ENCODE measurements around the gene OSBP. TPM values are rescaled to one million over a fixed set of nuclear protein-coding genes. Genes with fewer than 3 reads are reported as not detected.

OSBP gene
- polyA plus RNA-seq = 10 to 100 TPM in 1 of 2 donors, 1 to 10 TPM in 1; 7.5 to 13.6 TPM

GRCh38 chr11:59615637-59616395 is at the start of gene OSBP:
TSS of gene OSBP (minus strand) at chr11:59615774. CDS start at chr11:59615664, 110 bp downstream.
- Histone ChIP-seq H3K4me1 (ENCODE audit: control insufficient read depth in 2 of 2, insufficient read depth in 2 of 2, low read length in 1 of 2) (peaks cover 0 to 7% of the 10 kb centered on the region in 2 donors), H3K27me3 (ENCODE audit: control insufficient read depth in 1 of 2, insufficient read depth in 2 of 2, low read length in 2 of 2) (no peaks in the 10 kb centered on the region), H3K4me3 (ENCODE audit: low read depth in 1 of 2, low read length in 2 of 2) (peak within 1 kb of the TSS; percentile 82 to 99), H3K9me3 (ENCODE audit: control insufficient read depth in 2 of 2, insufficient read depth in 1 of 2, low read depth in 1 of 2, low read length in 1 of 2) (no peaks in the 10 kb centered on the region), H3K27ac (ENCODE audit: low read depth in 2 of 2, low read length in 1 of 2) (peak within 1 kb of the TSS; percentile 96 to 100), H3K36me3 (ENCODE audit: control insufficient read depth in 2 of 2, insufficient read depth in 2 of 2, low read length in 1 of 2) (no peaks in the 10 kb centered on the region)
- whole genome bisulfite sequencing, 2 donors = 0% methylated on average over 52 to 55 of the region's 55 CpGs

- WGBS, 2 donors = 90 to 92% methylated on average over 1 of the region's 1 CpG
- H3K4me1 ChIP-seq (ENCODE audit: control insufficient read depth in 2 of 2, insufficient read depth in 2 of 2, low read length in 1 of 2) = no peaks in the 10 kb centered on the region
- H3K9me3 ChIP-seq (ENCODE audit: control insufficient read depth in 2 of 2, insufficient read depth in 1 of 2, low read depth in 1 of 2, low read length in 1 of 2) = no peaks in the 10 kb centered on the region
- H3K27ac ChIP-seq (ENCODE audit: low read depth in 2 of 2, low read length in 1 of 2) = no peak overlapping the region
- peaks cover 7 to 25% of the 10 kb centered on the region in 2 donors for H3K36me3 ChIP-seq (ENCODE audit: control insufficient read depth in 2 of 2, insufficient read depth in 2 of 2, low read length in 1 of 2)
- H3K27me3 ChIP-seq (ENCODE audit: control insufficient read depth in 1 of 2, insufficient read depth in 2 of 2, low read length in 2 of 2) = no peaks in the 10 kb centered on the region
- H3K4me3 ChIP-seq (ENCODE audit: low read depth in 1 of 2, low read length in 2 of 2) = no peak overlapping the region
Observed at GRCh38 chr11:59660621-59661020, 45.0 kb upstream of the OSBP start.

GRCh38 chr11:59659981-59660380 is 44.4 kb upstream of the OSBP start:
- Histone ChIP-seq H3K9me3 (ENCODE audit: control insufficient read depth in 2 of 2, insufficient read depth in 1 of 2, low read depth in 1 of 2, low read length in 1 of 2) (no peaks in the 10 kb centered on the region), H3K27me3 (ENCODE audit: control insufficient read depth in 1 of 2, insufficient read depth in 2 of 2, low read length in 2 of 2) (no peaks in the 10 kb centered on the region), H3K4me1 (ENCODE audit: control insufficient read depth in 2 of 2, insufficient read depth in 2 of 2, low read length in 1 of 2) (no peaks in the 10 kb centered on the region), H3K36me3 (ENCODE audit: control insufficient read depth in 2 of 2, insufficient read depth in 2 of 2, low read length in 1 of 2) (peaks cover 7 to 27% of the 10 kb centered on the region in 2 donors), H3K4me3 (ENCODE audit: low read depth in 1 of 2, low read length in 2 of 2) (no peak overlapping the region), H3K27ac (ENCODE audit: low read depth in 2 of 2, low read length in 1 of 2) (no peak overlapping the region)
- WGBS, 2 donors = 65 to 76% methylated on average over 2 of the region's 2 CpGs

- H3K9me3 ChIP-seq (ENCODE audit: control insufficient read depth in 2 of 2, insufficient read depth in 1 of 2, low read depth in 1 of 2, low read length in 1 of 2) = no peaks in the 10 kb centered on the region
- H3K4me3 ChIP-seq (ENCODE audit: low read depth in 1 of 2, low read length in 2 of 2) = no peak overlapping the region
- no peaks in the 10 kb centered on the region for H3K27me3 ChIP-seq (ENCODE audit: control insufficient read depth in 1 of 2, insufficient read depth in 2 of 2, low read length in 2 of 2)
- H3K4me1 ChIP-seq (ENCODE audit: control insufficient read depth in 2 of 2, insufficient read depth in 2 of 2, low read length in 1 of 2) = no peaks in the 10 kb centered on the region
- H3K27ac ChIP-seq (ENCODE audit: low read depth in 2 of 2, low read length in 1 of 2) = no peak overlapping the region
- H3K36me3 ChIP-seq (ENCODE audit: control insufficient read depth in 2 of 2, insufficient read depth in 2 of 2, low read length in 1 of 2) = peaks cover 7 to 31% of the 10 kb centered on the region in 2 donors
- WGBS, 2 donors = 92 to 96% methylated on average over 5 of the region's 5 CpGs
Observed at GRCh38 chr11:59658036-59658435, 42.5 kb upstream of the OSBP start.

GRCh38 chr11:59654893-59655292 is 39.3 kb upstream of the OSBP start:
- WGBS, 2 donors = 91% methylated on average over 4 of the region's 4 CpGs
- H3K9me3 ChIP-seq (ENCODE audit: control insufficient read depth in 2 of 2, insufficient read depth in 1 of 2, low read depth in 1 of 2, low read length in 1 of 2) = no peaks in the 10 kb centered on the region
- no peaks in the 10 kb centered on the region for H3K27me3 ChIP-seq (ENCODE audit: control insufficient read depth in 1 of 2, insufficient read depth in 2 of 2, low read length in 2 of 2)
- no peaks in the 10 kb centered on the region for H3K4me1 ChIP-seq (ENCODE audit: control insufficient read depth in 2 of 2, insufficient read depth in 2 of 2, low read length in 1 of 2)
- no peak overlapping the region for H3K27ac ChIP-seq (ENCODE audit: low read depth in 2 of 2, low read length in 1 of 2)
- H3K36me3 ChIP-seq (ENCODE audit: control insufficient read depth in 2 of 2, insufficient read depth in 2 of 2, low read length in 1 of 2) = peaks cover 16 to 36% of the 10 kb centered on the region in 2 donors
- no peak overlapping the region for H3K4me3 ChIP-seq (ENCODE audit: low read depth in 1 of 2, low read length in 2 of 2)

- H3K36me3 ChIP-seq (ENCODE audit: control insufficient read depth in 2 of 2, insufficient read depth in 2 of 2, low read length in 1 of 2) = peaks cover 18 to 25% of the 10 kb centered on the region in 2 donors
- WGBS, 2 donors = 89 to 92% methylated on average over 3 of the region's 3 CpGs
- no peak overlapping the region for H3K4me3 ChIP-seq (ENCODE audit: low read depth in 1 of 2, low read length in 2 of 2)
- no peaks in the 10 kb centered on the region for H3K4me1 ChIP-seq (ENCODE audit: control insufficient read depth in 2 of 2, insufficient read depth in 2 of 2, low read length in 1 of 2)
- no peaks in the 10 kb centered on the region for H3K27me3 ChIP-seq (ENCODE audit: control insufficient read depth in 1 of 2, insufficient read depth in 2 of 2, low read length in 2 of 2)
- H3K9me3 ChIP-seq (ENCODE audit: control insufficient read depth in 2 of 2, insufficient read depth in 1 of 2, low read depth in 1 of 2, low read length in 1 of 2) = no peaks in the 10 kb centered on the region
- no peak overlapping the region for H3K27ac ChIP-seq (ENCODE audit: low read depth in 2 of 2, low read length in 1 of 2)
Observed at GRCh38 chr11:59647245-59647980, 31.8 kb upstream of the OSBP start.

GRCh38 chr11:59644528-59644927 is 29.0 kb upstream of the OSBP start:
- H3K27ac ChIP-seq (ENCODE audit: low read depth in 2 of 2, low read length in 1 of 2) = no peak overlapping the region
- no peak overlapping the region for H3K4me3 ChIP-seq (ENCODE audit: low read depth in 1 of 2, low read length in 2 of 2)
- H3K36me3 ChIP-seq (ENCODE audit: control insufficient read depth in 2 of 2, insufficient read depth in 2 of 2, low read length in 1 of 2) = peaks cover 26% of the 10 kb centered on the region in 2 donors
- H3K9me3 ChIP-seq (ENCODE audit: control insufficient read depth in 2 of 2, insufficient read depth in 1 of 2, low read depth in 1 of 2, low read length in 1 of 2) = no peaks in the 10 kb centered on the region
- WGBS, 2 donors = 64 to 83% methylated on average over 3 of the region's 3 CpGs
- H3K4me1 ChIP-seq (ENCODE audit: control insufficient read depth in 2 of 2, insufficient read depth in 2 of 2, low read length in 1 of 2) = no peaks in the 10 kb centered on the region
- no peaks in the 10 kb centered on the region for H3K27me3 ChIP-seq (ENCODE audit: control insufficient read depth in 1 of 2, insufficient read depth in 2 of 2, low read length in 2 of 2)

GRCh38 chr11:59643390-59643789 is 27.8 kb upstream of the OSBP start:
- H3K9me3 ChIP-seq (ENCODE audit: control insufficient read depth in 2 of 2, insufficient read depth in 1 of 2, low read depth in 1 of 2, low read length in 1 of 2) = no peaks in the 10 kb centered on the region
- H3K36me3 ChIP-seq (ENCODE audit: control insufficient read depth in 2 of 2, insufficient read depth in 2 of 2, low read length in 1 of 2) = peaks cover 26 to 29% of the 10 kb centered on the region in 2 donors
- no peak overlapping the region for H3K27ac ChIP-seq (ENCODE audit: low read depth in 2 of 2, low read length in 1 of 2)
- 90 to 97% methylated on average over 3 of the region's 3 CpGs for WGBS, 2 donors
- no peak overlapping the region for H3K4me3 ChIP-seq (ENCODE audit: low read depth in 1 of 2, low read length in 2 of 2)
- no peaks in the 10 kb centered on the region for H3K27me3 ChIP-seq (ENCODE audit: control insufficient read depth in 1 of 2, insufficient read depth in 2 of 2, low read length in 2 of 2)
- no peaks in the 10 kb centered on the region for H3K4me1 ChIP-seq (ENCODE audit: control insufficient read depth in 2 of 2, insufficient read depth in 2 of 2, low read length in 1 of 2)

- H3K9me3 ChIP-seq (ENCODE audit: control insufficient read depth in 2 of 2, insufficient read depth in 1 of 2, low read depth in 1 of 2, low read length in 1 of 2) = no peaks in the 10 kb centered on the region
- no peaks in the 10 kb centered on the region for H3K4me1 ChIP-seq (ENCODE audit: control insufficient read depth in 2 of 2, insufficient read depth in 2 of 2, low read length in 1 of 2)
- H3K27ac ChIP-seq (ENCODE audit: low read depth in 2 of 2, low read length in 1 of 2) = no peak overlapping the region
- H3K27me3 ChIP-seq (ENCODE audit: control insufficient read depth in 1 of 2, insufficient read depth in 2 of 2, low read length in 2 of 2) = no peaks in the 10 kb centered on the region
- H3K4me3 ChIP-seq (ENCODE audit: low read depth in 1 of 2, low read length in 2 of 2) = no peak overlapping the region
- 95 to 98% methylated on average over 3 of the region's 3 CpGs for WGBS, 2 donors
- peaks cover 26 to 32% of the 10 kb centered on the region in 2 donors for H3K36me3 ChIP-seq (ENCODE audit: control insufficient read depth in 2 of 2, insufficient read depth in 2 of 2, low read length in 1 of 2)
Observed at GRCh38 chr11:59641156-59641555, 25.6 kb upstream of the OSBP start.

All from esophagus (tissue), 2 donors.